Measurements from ENCODE around the gene ANXA2. TPM values are rescaled to one million over a fixed set of nuclear protein-coding genes. Genes with fewer than 3 reads are reported as not detected.

Gene ANXA2
- polyA plus RNA-seq (2013, experiment 1 of 2) = 433 TPM
- 451 TPM for polyA plus RNA-seq (2013, experiment 2 of 2)

DNA sequence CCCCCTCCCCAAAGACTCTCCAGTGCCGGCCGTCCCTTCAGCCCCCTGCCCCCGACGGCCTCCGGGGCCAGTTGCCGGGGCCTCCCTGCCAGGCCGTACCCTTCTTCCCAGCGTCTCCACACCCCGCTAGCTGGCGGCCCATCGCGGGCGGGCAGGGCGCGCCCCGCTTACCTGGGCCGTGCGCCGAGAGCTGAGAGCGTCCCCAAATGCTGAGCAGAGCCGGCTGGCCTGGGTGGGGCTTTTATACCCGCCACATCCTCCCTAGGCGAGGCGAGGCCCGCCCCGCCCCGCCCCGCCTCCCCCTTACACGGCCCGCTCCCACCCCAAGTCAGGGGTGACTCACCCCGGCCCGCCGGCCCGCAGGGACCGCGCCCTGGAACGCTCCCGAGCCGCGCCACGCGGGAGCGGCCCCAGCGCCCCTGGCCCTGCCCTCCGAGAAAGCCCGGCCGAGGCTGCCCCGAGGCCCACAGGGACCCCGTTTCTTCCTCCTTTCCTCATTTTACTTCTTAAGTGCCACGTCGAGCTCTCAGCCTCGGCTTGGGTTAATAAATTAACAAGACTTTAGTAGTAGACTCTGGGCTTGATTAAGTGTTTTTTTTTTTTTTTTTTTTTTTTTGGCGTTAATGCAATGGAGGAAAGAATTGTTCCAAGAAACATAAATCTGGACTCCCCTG lies at the start of gene ANXA2:
Gene ANXA2 (minus strand): TSS at position 215 of the 674 bp plus-strand sequence. CDS start 11,911 bp downstream, outside the sequence.
- peak; percentile 91 for DNase-seq
- peak within 1 kb of the TSS; percentile 99 for H3K23ac ChIP-seq (ENCODE audit: low read length)
- peak within 1 kb of the TSS; percentile 93 for H3K18ac ChIP-seq (ENCODE audit: low read length)
- no peak within 1 kb of the TSS for H2BK15ac ChIP-seq (replicated peaks; ENCODE audit: low read depth)
- H2AK5ac ChIP-seq (ENCODE audit: low read length) = peak within 1 kb of the TSS; percentile 50
- peak within 1 kb of the TSS; percentile 39 for H2BK120ac ChIP-seq (ENCODE audit: low read depth, low read length)
- peak within 1 kb of the TSS; percentile 92 for H3K4me3 ChIP-seq (ENCODE audit: low read length)
- H3K79me1 ChIP-seq (ENCODE audit: low read length) = peaks cover 26% of the 10 kb centered on the region
- no peak within 1 kb of the TSS for H4K5ac ChIP-seq (ENCODE audit: low read length)
- peak within 1 kb of the TSS; percentile 80 for H3K27ac ChIP-seq (ENCODE audit: low read depth, low read length)
- peak within 1 kb of the TSS; percentile 30 for H4K8ac ChIP-seq (ENCODE audit: low read depth, low read length)
- peak within 1 kb of the TSS; percentile 95 for H3K9ac ChIP-seq (ENCODE audit: low read length)
- peak within 1 kb of the TSS; percentile 76 for H2BK5ac ChIP-seq (ENCODE audit: low read length)
- H3K4me1 ChIP-seq (ENCODE audit: control insufficient read depth, low read depth, low read length) = peaks cover 18% of the 10 kb centered on the region
- no peaks in the 10 kb centered on the region for H3K27me3 ChIP-seq (ENCODE audit: insufficient read depth, low read length, poor library complexity)
- H3K4me2 ChIP-seq (ENCODE audit: low read length) = peak within 1 kb of the TSS; percentile 93
- WGBS (ENCODE audit: extremely low coverage, insufficient coverage, low lambda C conversion rate) = no CpG with 5 or more reads among the region's 53 CpGs
- H3K56ac ChIP-seq (ENCODE audit: low read length) = peak within 1 kb of the TSS; percentile 97
- peak within 1 kb of the TSS; percentile 90 for H3K4ac ChIP-seq (ENCODE audit: low read depth, low read length)
- peaks cover 45% of the 10 kb centered on the region for H3K79me2 ChIP-seq (ENCODE audit: control insufficient read depth, insufficient read depth, low read length)
- peaks cover 8% of the 10 kb centered on the region for H3K36me3 ChIP-seq (ENCODE audit: control insufficient read depth, insufficient read depth, low read length)

DNA sequence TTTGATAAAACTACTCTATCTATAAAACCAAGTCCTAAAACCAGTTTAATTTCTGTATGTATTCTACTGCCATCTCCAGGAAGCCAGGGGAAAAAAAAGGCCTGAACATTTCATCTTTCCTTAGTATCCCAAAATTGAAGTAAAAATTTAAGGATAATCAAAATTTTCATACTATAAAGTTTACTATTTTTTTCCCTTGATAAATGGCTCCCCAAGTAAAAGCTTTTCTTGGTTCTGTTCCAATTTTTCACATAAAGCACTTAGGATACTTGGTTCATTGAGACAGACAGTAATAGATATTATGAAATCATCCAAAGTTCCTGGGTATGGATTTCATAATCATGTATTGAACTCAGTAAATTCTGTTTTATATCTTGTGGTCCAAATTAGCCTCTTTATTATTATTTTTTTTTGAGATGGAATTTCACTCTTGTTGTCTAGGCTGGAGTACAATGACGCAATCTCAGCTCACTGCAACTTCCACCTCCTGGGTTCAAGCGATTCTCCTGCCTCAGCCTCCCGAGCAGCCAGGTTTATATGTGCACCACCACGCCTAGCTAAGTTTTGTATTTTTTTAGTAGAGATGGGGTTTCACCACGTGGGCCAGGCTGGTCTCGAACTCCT lies 46.6 kb upstream of the ANXA2 start:
- Histone ChIP-seq H2BK5ac (ENCODE audit: low read length) (no peak overlapping the region), H3K23ac (ENCODE audit: low read length) (no peak overlapping the region), H4K8ac (ENCODE audit: low read depth, low read length) (no peak overlapping the region), H3K27ac (ENCODE audit: low read depth, low read length) (no peak overlapping the region), H4K5ac (ENCODE audit: low read length) (no peak overlapping the region), H3K4me3 (ENCODE audit: low read length) (no peak overlapping the region), H3K4me2 (ENCODE audit: low read length) (no peak overlapping the region), H3K9ac (ENCODE audit: low read length) (no peak overlapping the region), H2AK5ac (ENCODE audit: low read length) (no peak overlapping the region), H3K27me3 (ENCODE audit: insufficient read depth, low read length, poor library complexity) (no peaks in the 10 kb centered on the region), H2BK15ac (replicated peaks; ENCODE audit: low read depth) (no peak overlapping the region), H3K18ac (ENCODE audit: low read length) (no peak overlapping the region), H3K56ac (ENCODE audit: low read length) (no peak overlapping the region), H3K79me2 (ENCODE audit: control insufficient read depth, insufficient read depth, low read length) (no peaks in the 10 kb centered on the region), H3K79me1 (ENCODE audit: low read length) (no peaks in the 10 kb centered on the region), H2BK120ac (ENCODE audit: low read depth, low read length) (no peak overlapping the region), H3K36me3 (ENCODE audit: control insufficient read depth, insufficient read depth, low read length) (no peaks in the 10 kb centered on the region), H3K4ac (ENCODE audit: low read depth, low read length) (no peak overlapping the region), H3K4me1 (ENCODE audit: control insufficient read depth, low read depth, low read length) (no peaks in the 10 kb centered on the region)
- peak; percentile 5 for DNase-seq
- WGBS (ENCODE audit: extremely low coverage, insufficient coverage, low lambda C conversion rate) = no CpG with 5 or more reads among the region's 6 CpGs

DNA sequence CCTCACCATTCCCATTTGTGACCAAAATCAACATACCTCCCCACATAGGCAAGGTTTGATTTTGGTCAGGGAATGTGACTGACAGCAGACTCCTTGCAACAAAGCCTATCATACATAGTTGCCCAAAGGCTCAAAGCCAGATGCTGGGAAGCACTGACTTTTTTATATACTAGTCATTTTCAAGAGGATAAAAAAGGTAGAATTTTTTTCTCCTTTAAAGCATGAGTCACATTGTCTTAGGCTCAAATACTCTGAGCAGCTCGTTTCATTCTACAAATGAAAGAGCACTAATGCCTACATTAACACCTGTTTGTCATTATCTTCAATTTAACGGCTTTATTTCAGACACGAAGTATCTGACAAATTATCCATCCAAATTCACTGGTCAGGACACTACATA lies 45.0 kb upstream of the ANXA2 start:
- Histone ChIP-seq H2BK15ac (replicated peaks; ENCODE audit: low read depth) (no peak overlapping the region), H3K79me2 (ENCODE audit: control insufficient read depth, insufficient read depth, low read length) (no peaks in the 10 kb centered on the region), H3K27ac (ENCODE audit: low read depth, low read length) (no peak overlapping the region), H4K5ac (ENCODE audit: low read length) (no peak overlapping the region), H3K4me1 (ENCODE audit: control insufficient read depth, low read depth, low read length) (no peaks in the 10 kb centered on the region), H4K8ac (ENCODE audit: low read depth, low read length) (no peak overlapping the region), H3K18ac (ENCODE audit: low read length) (no peak overlapping the region), H3K36me3 (ENCODE audit: control insufficient read depth, insufficient read depth, low read length) (no peaks in the 10 kb centered on the region), H3K56ac (ENCODE audit: low read length) (no peak overlapping the region), H3K4me2 (ENCODE audit: low read length) (no peak overlapping the region), H3K4me3 (ENCODE audit: low read length) (no peak overlapping the region), H3K9ac (ENCODE audit: low read length) (no peak overlapping the region), H3K79me1 (ENCODE audit: low read length) (no peaks in the 10 kb centered on the region), H2AK5ac (ENCODE audit: low read length) (no peak overlapping the region), H2BK5ac (ENCODE audit: low read length) (no peak overlapping the region), H3K23ac (ENCODE audit: low read length) (no peak overlapping the region), H2BK120ac (ENCODE audit: low read depth, low read length) (no peak overlapping the region), H3K4ac (ENCODE audit: low read depth, low read length) (no peak overlapping the region), H3K27me3 (ENCODE audit: insufficient read depth, low read length, poor library complexity) (no peaks in the 10 kb centered on the region)
- no peak for DNase-seq
- WGBS (ENCODE audit: extremely low coverage, insufficient coverage, low lambda C conversion rate) = no CpG with 5 or more reads among the region's 3 CpGs

DNA sequence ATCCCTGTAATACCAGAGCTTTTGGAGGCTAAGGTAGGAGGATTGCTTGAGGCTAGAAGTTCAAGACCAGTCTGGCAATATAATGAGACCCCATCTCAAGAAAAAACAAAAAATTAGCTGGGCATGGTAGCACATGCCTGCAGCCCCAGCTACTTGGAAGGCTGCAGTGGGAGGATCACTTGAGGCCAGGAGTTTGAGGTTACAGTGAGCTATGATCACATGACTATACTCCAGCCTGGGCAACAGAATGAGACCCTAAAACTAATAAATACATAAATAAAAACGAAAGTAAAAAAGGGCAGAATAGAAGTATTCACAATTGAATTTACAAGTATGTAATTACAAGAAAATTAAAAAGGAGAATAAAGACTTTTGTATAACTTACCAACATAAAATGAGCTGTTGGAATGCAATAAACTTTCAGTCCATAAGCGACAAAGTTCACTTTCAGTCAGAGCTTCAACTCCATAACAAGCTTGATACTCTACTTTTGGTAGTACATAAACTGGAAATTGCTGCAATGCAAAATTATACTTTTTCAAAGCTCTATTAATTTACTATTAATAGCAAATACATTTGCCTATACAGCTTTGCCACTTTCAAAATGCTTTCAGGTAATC lies 44.4 kb upstream of the ANXA2 start:
- Histone ChIP-seq H2AK5ac (ENCODE audit: low read length) (no peak overlapping the region), H2BK5ac (ENCODE audit: low read length) (no peak overlapping the region), H3K79me2 (ENCODE audit: control insufficient read depth, insufficient read depth, low read length) (no peaks in the 10 kb centered on the region), H3K4me3 (ENCODE audit: low read length) (no peak overlapping the region), H4K8ac (ENCODE audit: low read depth, low read length) (no peak overlapping the region), H3K4me1 (ENCODE audit: control insufficient read depth, low read depth, low read length) (no peaks in the 10 kb centered on the region), H3K56ac (ENCODE audit: low read length) (no peak overlapping the region), H2BK15ac (replicated peaks; ENCODE audit: low read depth) (no peak overlapping the region), H3K4ac (ENCODE audit: low read depth, low read length) (no peak overlapping the region), H3K23ac (ENCODE audit: low read length) (no peak overlapping the region), H3K18ac (ENCODE audit: low read length) (no peak overlapping the region), H3K36me3 (ENCODE audit: control insufficient read depth, insufficient read depth, low read length) (no peaks in the 10 kb centered on the region), H3K79me1 (ENCODE audit: low read length) (no peaks in the 10 kb centered on the region), H3K27me3 (ENCODE audit: insufficient read depth, low read length, poor library complexity) (no peaks in the 10 kb centered on the region), H3K27ac (ENCODE audit: low read depth, low read length) (no peak overlapping the region), H3K4me2 (ENCODE audit: low read length) (no peak overlapping the region), H3K9ac (ENCODE audit: low read length) (no peak overlapping the region), H4K5ac (ENCODE audit: low read length) (no peak overlapping the region), H2BK120ac (ENCODE audit: low read depth, low read length) (no peak overlapping the region)
- no CpG with 5 or more reads among the region's 2 CpGs for WGBS (ENCODE audit: extremely low coverage, insufficient coverage, low lambda C conversion rate)
- no peak for DNase-seq

DNA sequence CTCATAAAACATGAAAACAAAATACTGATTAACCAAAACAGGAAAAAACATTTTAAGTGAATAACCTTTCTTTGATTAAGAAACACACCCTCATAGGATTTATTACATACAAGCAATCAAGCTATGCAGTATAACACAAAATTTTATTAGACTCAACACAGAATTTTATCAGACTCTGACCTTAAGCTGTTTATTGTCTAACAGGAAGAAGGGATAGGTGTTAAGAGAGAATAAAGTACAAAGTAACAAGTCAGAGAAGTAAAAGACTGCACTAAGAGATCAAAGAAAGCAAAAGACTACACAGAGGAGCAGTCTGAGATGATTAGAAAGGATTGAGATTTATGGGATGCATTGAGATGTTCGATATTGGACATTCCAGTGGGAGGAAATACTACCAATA lies 43.5 kb upstream of the ANXA2 start:
- Histone ChIP-seq H2BK5ac (ENCODE audit: low read length) (no peak overlapping the region), H3K4ac (ENCODE audit: low read depth, low read length) (no peak overlapping the region), H3K4me3 (ENCODE audit: low read length) (no peak overlapping the region), H3K4me2 (ENCODE audit: low read length) (no peak overlapping the region), H3K36me3 (ENCODE audit: control insufficient read depth, insufficient read depth, low read length) (no peaks in the 10 kb centered on the region), H2BK120ac (ENCODE audit: low read depth, low read length) (no peak overlapping the region), H2BK15ac (replicated peaks; ENCODE audit: low read depth) (no peak overlapping the region), H3K18ac (ENCODE audit: low read length) (no peak overlapping the region), H4K5ac (ENCODE audit: low read length) (no peak overlapping the region), H3K27me3 (ENCODE audit: insufficient read depth, low read length, poor library complexity) (no peaks in the 10 kb centered on the region), H3K79me1 (ENCODE audit: low read length) (no peaks in the 10 kb centered on the region), H3K56ac (ENCODE audit: low read length) (no peak overlapping the region), H3K9ac (ENCODE audit: low read length) (no peak overlapping the region), H3K4me1 (ENCODE audit: control insufficient read depth, low read depth, low read length) (no peaks in the 10 kb centered on the region), H2AK5ac (ENCODE audit: low read length) (no peak overlapping the region), H3K27ac (ENCODE audit: low read depth, low read length) (no peak overlapping the region), H4K8ac (ENCODE audit: low read depth, low read length) (no peak overlapping the region), H3K23ac (ENCODE audit: low read length) (no peak overlapping the region), H3K79me2 (ENCODE audit: control insufficient read depth, insufficient read depth, low read length) (no peaks in the 10 kb centered on the region)
- no CpG with 5 or more reads among the region's 1 CpG for WGBS (ENCODE audit: extremely low coverage, insufficient coverage, low lambda C conversion rate)
- DNase-seq = no peak

Data from mesendoderm (in vitro differentiated cells).